Smooth muscle cell (in vitro differentiated cells): ENCODE results near the gene UBE3D. TPM values are rescaled to one million over a fixed set of nuclear protein-coding genes. Genes with fewer than 3 reads are reported as not detected.

ENCODE experiments used
- DNase-seq: peaks from one replicate; lab custom pipeline; 2025; ENCODE audit not compliant: unreplicated experiment; lab: John Stamatoyannopoulos, UW
- H2AFZ ChIP-seq: fragments of 200-600 bp; sonication (generic); 2 replicates; pipeline ENCODE4 v1.6.0; 2016; ENCODE audit warnings: antibody characterized with exemption, low read depth, mild to moderate bottlenecking
- H3F3A ChIP-seq: fragments of 200-600 bp; sonication (generic); 2 replicates; pipeline ENCODE4 v1.6.0; 2017; ENCODE audit warnings: antibody characterized with exemption, low read depth
- H3K27ac ChIP-seq: fragments of 200-600 bp; sonication (generic); 2 replicates; pipeline ENCODE4 v1.5.1; 2016; ENCODE audit warnings: low read depth, mild to moderate bottlenecking
- H3K27me3 ChIP-seq: fragments of 200-600 bp; sonication (generic); 2 replicates; pipeline ENCODE4 v1.6.1; 2016; ENCODE audit warnings: low read depth, mild to moderate bottlenecking
- H3K36me3 ChIP-seq: fragments of 200-600 bp; sonication (generic); 2 replicates; pipeline ENCODE4 v1.5.1; 2016; ENCODE audit warnings: low read depth
- H3K4me1 ChIP-seq: fragments of 200-600 bp; sonication (generic); 2 replicates; pipeline ENCODE4 v1.5.1; 2016; ENCODE audit warnings: low read depth
- H3K4me2 ChIP-seq: fragments of 200-600 bp; sonication (generic); 2 replicates; pipeline ENCODE4 v1.6.0; 2016; ENCODE audit warnings: mild to moderate bottlenecking
- H3K4me3 ChIP-seq: fragments of 200-600 bp; sonication (generic); 2 replicates; pipeline ENCODE4 v1.5.1; 2016; ENCODE audit warnings: mild to moderate bottlenecking
- H3K79me2 ChIP-seq: fragments of 200-600 bp; sonication (generic); 2 replicates; pipeline ENCODE4 v1.6.0; 2016; ENCODE audit warnings: low read depth, mild to moderate bottlenecking
- H3K9ac ChIP-seq: fragments of 200-600 bp; sonication (generic); 2 replicates; pipeline ENCODE4 v1.6.0; 2016; ENCODE audit warnings: low read depth
- H3K9me3 ChIP-seq: fragments of 200-600 bp; sonication (generic); replicated peaks from 2 replicates; pipeline ENCODE4 v1.5.1; 2016; ENCODE audit warnings: low read depth
- H4K20me1 ChIP-seq: fragments of 200-600 bp; sonication (generic); 2 replicates; pipeline ENCODE4 v1.6.0; 2016; ENCODE audit warnings: low read depth
- CTCF ChIP-seq: fragments of 200-600 bp; sonication (generic); IDR thresholded peaks from 2 replicates; pipeline ENCODE4 v1.5.1; 2017; ENCODE audit warnings: borderline replicate concordance, mild to moderate bottlenecking, antibody characterized with exemption; ENCODE audit not compliant: insufficient read depth, poor library complexity, severe bottlenecking
- WGBS: methylation state at CpG from one replicate; pipeline ENCODE4 v1.1.7; 2016; ENCODE audit warnings: low lambda C conversion rate; 5-methylcytosine and 5-hydroxymethylcytosine counted together
- polyA plus RNA-seq: library from polyadenylated mRNA; unstranded; fragments of >200 nt; fragmentation: Nextera tagmentation; extraction: Ambion mirVana; gene quantifications from 2 replicates; pipeline ENCODE4 v1.2.1, GENCODE V29; 2016
- total RNA-seq: library from RNA; depleted of rRNA; stranded (reverse); fragments of >200 nt; gene quantifications from 2 replicates; pipeline ENCODE4 v1.2.3, GENCODE V29; 2014

The UBE3D gene
- total and polyA plus RNA-seq, 2 experiments from 2014 or later = 2.1 to 6.1 TPM

DNA sequence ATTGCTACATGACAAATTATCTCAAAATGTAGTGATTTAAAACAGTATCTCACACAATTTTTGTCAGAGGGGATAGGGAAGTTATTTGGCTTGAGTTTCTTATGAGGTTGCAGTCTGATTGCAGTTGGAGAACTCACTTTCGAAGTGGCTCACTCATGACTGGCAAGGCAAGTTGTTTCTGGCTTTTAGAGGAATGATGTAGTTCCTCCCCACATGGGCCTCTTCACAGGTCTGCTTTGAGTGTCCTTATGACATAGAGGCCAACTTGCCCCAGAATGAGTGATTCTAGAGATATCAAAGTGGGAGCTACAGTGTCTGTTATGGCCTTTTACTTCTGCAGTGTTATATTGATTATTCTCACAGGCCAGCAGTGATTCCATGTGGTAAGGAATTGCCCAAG is 8.0 kb upstream of the UBE3D start:
- Histone ChIP-seq H3K27me3 (no peaks in the 10 kb centered on the region), H3K27ac (no peak overlapping the region), H3K9me3 (no peaks in the 10 kb centered on the region), H3K9ac (no peak overlapping the region), H3K4me1 (peaks cover 22% of the 10 kb centered on the region), H3F3A (no peaks in the 10 kb centered on the region), H3K4me3 (no peak overlapping the region), H4K20me1 (peaks cover 13% of the 10 kb centered on the region), H3K79me2 (peaks cover 49% of the 10 kb centered on the region), H3K4me2 (no peak overlapping the region), H2AFZ (no peak overlapping the region), H3K36me3 (no peaks in the 10 kb centered on the region)
- DNase-seq = no peak
- TF ChIP-seq CTCF = no peak
- WGBS = 88% methylated on average over 1 of the region's 1 CpG

DNA sequence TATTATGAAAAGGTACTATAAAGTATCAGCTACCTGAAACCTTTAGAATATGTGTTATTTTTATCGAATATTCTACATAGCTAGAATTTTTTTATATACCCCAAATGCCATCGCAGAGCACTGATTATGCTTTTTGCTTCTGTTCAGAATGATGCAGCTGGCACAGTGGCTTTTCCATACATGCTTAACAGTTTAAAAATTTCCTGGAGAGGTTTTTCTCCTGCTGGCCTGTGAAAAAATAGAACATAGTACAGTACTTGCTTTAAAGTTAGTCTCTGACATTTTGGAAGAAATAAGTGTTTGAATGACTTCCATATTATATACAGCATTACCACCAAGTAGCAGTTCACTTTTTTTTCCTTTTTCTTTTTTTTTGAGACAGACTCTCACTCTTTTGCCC is 7.1 kb upstream of the UBE3D start:
- DNase-seq = no peak
- Histone ChIP-seq H3K4me2 (no peak overlapping the region), H3K27me3 (no peaks in the 10 kb centered on the region), H3K9ac (no peak overlapping the region), H3K4me1 (peaks cover 26% of the 10 kb centered on the region), H3F3A (no peaks in the 10 kb centered on the region), H3K79me2 (peaks cover 47% of the 10 kb centered on the region), H2AFZ (no peak overlapping the region), H3K27ac (no peak overlapping the region), H3K36me3 (no peaks in the 10 kb centered on the region), H3K9me3 (no peaks in the 10 kb centered on the region), H3K4me3 (no peak overlapping the region), H4K20me1 (peaks cover 7% of the 10 kb centered on the region)
- 98% methylated on average over 2 of the region's 2 CpGs for WGBS
- no peak for TF ChIP-seq CTCF

- DNase-seq = no peak
- no peaks in the 10 kb centered on the region for H3K36me3 ChIP-seq
- H3K9me3 ChIP-seq = no peaks in the 10 kb centered on the region
- no peak overlapping the region for H2AFZ ChIP-seq
- H3K27ac ChIP-seq = no peak overlapping the region
- H3K9ac ChIP-seq = no peak overlapping the region
- 97% methylated on average over 1 of the region's 1 CpG for WGBS
- no peak for TF ChIP-seq CTCF
- peaks cover 26% of the 10 kb centered on the region for H3K4me1 ChIP-seq
- peaks cover 7% of the 10 kb centered on the region for H4K20me1 ChIP-seq
- H3K79me2 ChIP-seq = peaks cover 46% of the 10 kb centered on the region
- H3K4me2 ChIP-seq = no peak overlapping the region
- H3F3A ChIP-seq = no peaks in the 10 kb centered on the region
- no peak overlapping the region for H3K4me3 ChIP-seq
- H3K27me3 ChIP-seq = no peaks in the 10 kb centered on the region
Observed at GRCh38 chr6:83071707-83072106, 6.1 kb upstream of the UBE3D start.

GRCh38 chr6:83071023-83071422 is 5.4 kb upstream of the UBE3D start:
- WGBS = 88% methylated on average over 4 of the region's 4 CpGs
- no peaks in the 10 kb centered on the region for H3K27me3 ChIP-seq
- peaks cover 46% of the 10 kb centered on the region for H3K79me2 ChIP-seq
- no peaks in the 10 kb centered on the region for H3K36me3 ChIP-seq
- no peak for TF ChIP-seq CTCF
- no peak overlapping the region for H3K4me3 ChIP-seq
- H3K4me1 ChIP-seq = peaks cover 26% of the 10 kb centered on the region
- H3K9me3 ChIP-seq = no peaks in the 10 kb centered on the region
- H4K20me1 ChIP-seq = peaks cover 7% of the 10 kb centered on the region
- H3K27ac ChIP-seq = no peak overlapping the region
- H2AFZ ChIP-seq = no peak overlapping the region
- H3K9ac ChIP-seq = no peak overlapping the region
- no peaks in the 10 kb centered on the region for H3F3A ChIP-seq
- DNase-seq = no peak
- no peak overlapping the region for H3K4me2 ChIP-seq
